SK-N-SH treated with all-trans-retinoic acid at 6 μM for 48 hours (cell line): ENCODE results near the gene KLF15.

Source experiments
- ATAC-seq: fragments of 200-7000 bp; cut with Tn5 transposase; 3 replicates; pipeline ENCODE4 v1.9.1; 2020; ENCODE audit warnings: mild to moderate bottlenecking, moderate library complexity
- ARNTL ChIP-seq: fragments of 450-650 bp; formaldehyde crosslinking; IDR thresholded peaks from 2 replicates; pipeline ENCODE4 v1.5.0; 2020; ENCODE audit warnings: low read depth, mild to moderate bottlenecking, moderate library complexity, borderline replicate concordance
- BACH2 ChIP-seq: fragments of 250-450 bp; sonication (Bioruptor Pico); IDR thresholded peaks from 2 replicates; pipeline ENCODE4 v1.9.0; 2021; ENCODE audit warnings: mild to moderate bottlenecking, borderline replicate concordance
- CREB5 ChIP-seq: fragments of 250-450 bp; sonication (Bioruptor Pico); IDR thresholded peaks from 2 replicates; pipeline ENCODE4 v1.5.1; 2020; ENCODE audit warnings: low read depth, mild to moderate bottlenecking, moderate library complexity
- CSDC2 ChIP-seq: fragments of 250-450 bp; sonication (Bioruptor Pico); IDR thresholded peaks from 2 replicates; pipeline ENCODE4 v1.5.0; 2020; ENCODE audit warnings: mild to moderate bottlenecking, moderate library complexity
- ESRRG ChIP-seq: fragments of 250-450 bp; sonication (Bioruptor Pico); IDR thresholded peaks from 2 replicates; pipeline ENCODE4 v1.6.1; 2021; ENCODE audit warnings: mild to moderate bottlenecking
- GLIS3 ChIP-seq: fragments of 250-450 bp; sonication (Bioruptor Pico); IDR thresholded peaks from 2 replicates; pipeline ENCODE4 v1.5.0; 2020; ENCODE audit warnings: mild to moderate bottlenecking, moderate library complexity
- ISL1 ChIP-seq: fragments of 250-450 bp; sonication (Bioruptor Pico); IDR thresholded peaks from 2 replicates; pipeline ENCODE4 v2.1.2; 2022; ENCODE audit warnings: mild to moderate bottlenecking, moderate library complexity
- OSR1 ChIP-seq: fragments of 250-450 bp; sonication (Bioruptor Pico); IDR thresholded peaks from 2 replicates; pipeline ENCODE4 v1.8.0; 2022; ENCODE audit warnings: moderate library complexity, mild to moderate bottlenecking, inconsistent platforms
- PATZ1 ChIP-seq: fragments of 250-450 bp; sonication (Bioruptor Pico); IDR thresholded peaks from 2 replicates; pipeline ENCODE4 v1.8.0; 2020; ENCODE audit warnings: mild to moderate bottlenecking, moderate library complexity, borderline replicate concordance
- PPARA ChIP-seq: fragments of 250-450 bp; sonication (Bioruptor Pico); IDR thresholded peaks from 2 replicates; pipeline ENCODE4 v1.5.0; 2020; ENCODE audit warnings: mild to moderate bottlenecking, borderline replicate concordance
- RARB ChIP-seq: fragments of 250-450 bp; sonication (Bioruptor Pico); IDR thresholded peaks from 2 replicates; pipeline ENCODE4 v1.8.0; 2021; ENCODE audit warnings: mild to moderate bottlenecking, moderate library complexity
- SNAI2 ChIP-seq: fragments of 250-450 bp; sonication (Bioruptor Pico); IDR thresholded peaks from 2 replicates; pipeline ENCODE4 v1.5.0; 2020; ENCODE audit warnings: mild to moderate bottlenecking, moderate library complexity
- TCF4 ChIP-seq: fragments of 250-450 bp; sonication (Bioruptor Pico); IDR thresholded peaks from 2 replicates; pipeline ENCODE4 v1.8.0; 2021; ENCODE audit warnings: mild to moderate bottlenecking, moderate library complexity, borderline replicate concordance
- TOX ChIP-seq: fragments of 250-450 bp; sonication (Bioruptor Pico); IDR thresholded peaks from 2 replicates; pipeline ENCODE4 v1.8.0; 2021; ENCODE audit warnings: mild to moderate bottlenecking, moderate library complexity, borderline replicate concordance
- ZC3H10 ChIP-seq: fragments of 250-450 bp; sonication (Bioruptor Pico); IDR thresholded peaks from 2 replicates; pipeline ENCODE4 v1.5.1; 2021; ENCODE audit warnings: mild to moderate bottlenecking, moderate library complexity
- ZFP3 ChIP-seq: fragments of 250-450 bp; sonication (Bioruptor Pico); IDR thresholded peaks from 2 replicates; pipeline ENCODE4 v1.5.0; 2020; ENCODE audit warnings: mild to moderate bottlenecking, moderate library complexity
- TF ChIP-seq, protein P1 (sequence below): fragments of 250-450 bp; sonication (Bioruptor Pico); IDR thresholded peaks from 2 replicates; pipeline ENCODE4 v1.5.1; 2021; ENCODE audit warnings: mild to moderate bottlenecking, moderate library complexity
- TF ChIP-seq, protein P2 (sequence below): fragments of 250-450 bp; sonication (Bioruptor Pico); IDR thresholded peaks from 2 replicates; pipeline ENCODE4 v1.5.0; 2020; ENCODE audit warnings: mild to moderate bottlenecking, moderate library complexity

The KLF15 gene

GRCh38 chr3:126342211-126342610 lies 15.0 kb downstream of the KLF15 start:
- ATAC-seq, result no peak
- TF ChIP-seq, protein P1, sequence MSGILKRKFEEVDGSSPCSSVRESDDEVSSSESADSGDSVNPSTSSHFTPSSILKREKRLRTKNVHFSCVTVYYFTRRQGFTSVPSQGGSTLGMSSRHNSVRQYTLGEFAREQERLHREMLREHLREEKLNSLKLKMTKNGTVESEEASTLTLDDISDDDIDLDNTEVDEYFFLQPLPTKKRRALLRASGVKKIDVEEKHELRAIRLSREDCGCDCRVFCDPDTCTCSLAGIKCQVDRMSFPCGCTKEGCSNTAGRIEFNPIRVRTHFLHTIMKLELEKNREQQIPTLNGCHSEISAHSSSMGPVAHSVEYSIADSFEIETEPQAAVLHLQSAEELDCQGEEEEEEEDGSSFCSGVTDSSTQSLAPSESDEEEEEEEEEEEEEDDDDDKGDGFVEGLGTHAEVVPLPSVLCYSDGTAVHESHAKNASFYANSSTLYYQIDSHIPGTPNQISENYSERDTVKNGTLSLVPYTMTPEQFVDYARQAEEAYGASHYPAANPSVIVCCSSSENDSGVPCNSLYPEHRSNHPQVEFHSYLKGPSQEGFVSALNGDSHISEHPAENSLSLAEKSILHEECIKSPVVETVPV (CRISPR knock-in tag), result no peak
- TF ChIP-seq BACH2 (no peak), PATZ1 (CRISPR knock-in tag) (no peak), CREB5 (CRISPR knock-in tag) (no peak), ZFP3 (no peak), PPARA (no peak), ISL1 (CRISPR knock-in tag) (no peak), TCF4 (CRISPR knock-in tag) (no peak), SNAI2 (CRISPR knock-in tag) (no peak), TOX (CRISPR knock-in tag) (no peak)
- TF ChIP-seq, protein P2, sequence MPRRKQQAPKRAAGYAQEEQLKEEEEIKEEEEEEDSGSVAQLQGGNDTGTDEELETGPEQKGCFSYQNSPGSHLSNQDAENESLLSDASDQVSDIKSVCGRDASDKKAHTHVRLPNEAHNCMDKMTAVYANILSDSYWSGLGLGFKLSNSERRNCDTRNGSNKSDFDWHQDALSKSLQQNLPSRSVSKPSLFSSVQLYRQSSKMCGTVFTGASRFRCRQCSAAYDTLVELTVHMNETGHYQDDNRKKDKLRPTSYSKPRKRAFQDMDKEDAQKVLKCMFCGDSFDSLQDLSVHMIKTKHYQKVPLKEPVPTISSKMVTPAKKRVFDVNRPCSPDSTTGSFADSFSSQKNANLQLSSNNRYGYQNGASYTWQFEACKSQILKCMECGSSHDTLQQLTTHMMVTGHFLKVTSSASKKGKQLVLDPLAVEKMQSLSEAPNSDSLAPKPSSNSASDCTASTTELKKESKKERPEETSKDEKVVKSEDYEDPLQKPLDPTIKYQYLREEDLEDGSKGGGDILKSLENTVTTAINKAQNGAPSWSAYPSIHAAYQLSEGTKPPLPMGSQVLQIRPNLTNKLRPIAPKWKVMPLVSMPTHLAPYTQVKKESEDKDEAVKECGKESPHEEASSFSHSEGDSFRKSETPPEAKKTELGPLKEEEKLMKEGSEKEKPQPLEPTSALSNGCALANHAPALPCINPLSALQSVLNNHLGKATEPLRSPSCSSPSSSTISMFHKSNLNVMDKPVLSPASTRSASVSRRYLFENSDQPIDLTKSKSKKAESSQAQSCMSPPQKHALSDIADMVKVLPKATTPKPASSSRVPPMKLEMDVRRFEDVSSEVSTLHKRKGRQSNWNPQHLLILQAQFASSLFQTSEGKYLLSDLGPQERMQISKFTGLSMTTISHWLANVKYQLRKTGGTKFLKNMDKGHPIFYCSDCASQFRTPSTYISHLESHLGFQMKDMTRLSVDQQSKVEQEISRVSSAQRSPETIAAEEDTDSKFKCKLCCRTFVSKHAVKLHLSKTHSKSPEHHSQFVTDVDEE (CRISPR knock-in tag), result no peak

- TF ChIP-seq RARB (no peak), GLIS3 (CRISPR knock-in tag) (no peak), OSR1 (no peak), ISL1 (CRISPR knock-in tag) (no peak), ZC3H10 (CRISPR knock-in tag) (no peak), BACH2 (no peak), ESRRG (CRISPR knock-in tag) (no peak), CSDC2 (no peak), ZFP3 (no peak), ARNTL (CRISPR knock-in tag) (no peak), TCF4 (CRISPR knock-in tag) (no peak)
- TF ChIP-seq, protein P1 (CRISPR knock-in tag), result no peak
- TF ChIP-seq, protein P2 (CRISPR knock-in tag), result no peak
- no peak for ATAC-seq
Observed at GRCh38 chr3:126341755-126342150, 15.5 kb downstream of the KLF15 start.
